ENCODE data around the gene SORCS3.

SORCS3 gene

DNA sequence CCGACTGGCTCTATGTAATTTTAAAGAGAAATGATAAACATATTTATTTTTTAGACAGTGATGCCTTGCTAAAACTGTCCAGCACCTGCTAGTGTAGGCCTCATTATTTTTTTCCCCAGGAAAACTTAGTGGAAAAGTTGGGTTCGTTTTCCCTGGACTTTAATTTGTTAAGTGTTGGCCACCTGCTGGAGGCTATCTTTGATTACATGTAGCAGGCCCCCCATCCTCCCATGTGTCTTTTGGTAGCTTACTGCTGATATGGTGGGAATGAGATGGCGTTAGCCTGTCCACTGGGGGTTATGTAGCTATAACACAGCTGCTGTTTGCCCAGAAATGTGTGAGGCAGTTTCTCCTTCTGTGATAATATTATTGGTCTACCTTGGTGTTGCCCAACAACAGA, 265.0 kb downstream of the SORCS3 start:
- H3K79me2 ChIP-seq (ENCODE audit: control insufficient read depth, low read length), result no peaks in the 10 kb centered on the region
- H3K27ac ChIP-seq (ENCODE audit: low read depth, low read length), result no peak overlapping the region
- no peaks in the 10 kb centered on the region for H3K36me3 ChIP-seq (ENCODE audit: control insufficient read depth, low read length)
- no peaks in the 10 kb centered on the region for H3F3A ChIP-seq (ENCODE audit: control insufficient read depth, insufficient read depth)
- H3K9me3 ChIP-seq (ENCODE audit: control insufficient read depth, insufficient read depth, low read length), result no peaks in the 10 kb centered on the region
- H3K27me3 ChIP-seq (ENCODE audit: control insufficient read depth, low read length), result peaks cover 16% of the 10 kb centered on the region
- no peaks in the 10 kb centered on the region for H3K9me2 ChIP-seq (replicated peaks; ENCODE audit: control insufficient read depth, low read length)
- H3K4me3 ChIP-seq (ENCODE audit: low read length), result no peak overlapping the region
- H4K20me1 ChIP-seq (ENCODE audit: control insufficient read depth, insufficient read depth, low read depth, low read length), result no peaks in the 10 kb centered on the region
- H3K4me1 ChIP-seq (ENCODE audit: control insufficient read depth, low read length), result no peaks in the 10 kb centered on the region
- no peak overlapping the region for H3K4me2 ChIP-seq (ENCODE audit: low read length)
- TF ChIP-seq, protein P1, sequence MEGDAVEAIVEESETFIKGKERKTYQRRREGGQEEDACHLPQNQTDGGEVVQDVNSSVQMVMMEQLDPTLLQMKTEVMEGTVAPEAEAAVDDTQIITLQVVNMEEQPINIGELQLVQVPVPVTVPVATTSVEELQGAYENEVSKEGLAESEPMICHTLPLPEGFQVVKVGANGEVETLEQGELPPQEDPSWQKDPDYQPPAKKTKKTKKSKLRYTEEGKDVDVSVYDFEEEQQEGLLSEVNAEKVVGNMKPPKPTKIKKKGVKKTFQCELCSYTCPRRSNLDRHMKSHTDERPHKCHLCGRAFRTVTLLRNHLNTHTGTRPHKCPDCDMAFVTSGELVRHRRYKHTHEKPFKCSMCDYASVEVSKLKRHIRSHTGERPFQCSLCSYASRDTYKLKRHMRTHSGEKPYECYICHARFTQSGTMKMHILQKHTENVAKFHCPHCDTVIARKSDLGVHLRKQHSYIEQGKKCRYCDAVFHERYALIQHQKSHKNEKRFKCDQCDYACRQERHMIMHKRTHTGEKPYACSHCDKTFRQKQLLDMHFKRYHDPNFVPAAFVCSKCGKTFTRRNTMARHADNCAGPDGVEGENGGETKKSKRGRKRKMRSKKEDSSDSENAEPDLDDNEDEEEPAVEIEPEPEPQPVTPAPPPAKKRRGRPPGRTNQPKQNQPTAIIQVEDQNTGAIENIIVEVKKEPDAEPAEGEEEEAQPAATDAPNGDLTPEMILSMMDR (IDR thresholded peaks at IDR 0.05; ENCODE audit: low read depth, low read length, poor library complexity, severe bottlenecking), result no peak
- TF ChIP-seq EZH2phosphoT487 (IDR thresholded peaks at IDR 0.05; ENCODE audit: borderline replicate concordance, low read length), result no peak

DNA sequence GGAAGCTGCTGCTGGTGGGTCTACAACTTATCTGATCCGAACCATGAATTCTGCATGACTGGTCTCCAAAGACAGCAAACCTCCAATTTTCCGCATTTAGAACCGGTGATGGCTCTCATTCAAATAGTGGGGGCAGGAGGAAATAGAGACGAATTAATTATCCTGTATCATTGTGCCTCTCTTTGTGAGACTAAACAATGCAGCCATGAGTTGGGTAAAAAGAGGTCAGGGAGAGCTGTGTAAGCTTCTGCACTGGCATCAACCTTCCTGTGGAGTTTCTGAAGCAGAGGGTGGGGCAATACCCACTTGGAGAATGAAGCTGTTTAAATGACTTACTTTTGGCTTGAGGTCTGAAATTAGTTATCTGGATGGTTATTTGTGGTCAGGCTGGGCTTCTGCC, 266.4 kb downstream of the SORCS3 start:
- H3K9me3 ChIP-seq (ENCODE audit: control insufficient read depth, insufficient read depth, low read length), result no peaks in the 10 kb centered on the region
- no peaks in the 10 kb centered on the region for H3K9me2 ChIP-seq (replicated peaks; ENCODE audit: control insufficient read depth, low read length)
- H3K79me2 ChIP-seq (ENCODE audit: control insufficient read depth, low read length), result no peaks in the 10 kb centered on the region
- no peaks in the 10 kb centered on the region for H4K20me1 ChIP-seq (ENCODE audit: control insufficient read depth, insufficient read depth, low read depth, low read length)
- H3F3A ChIP-seq (ENCODE audit: control insufficient read depth, insufficient read depth), result no peaks in the 10 kb centered on the region
- H3K4me1 ChIP-seq (ENCODE audit: control insufficient read depth, low read length), result no peaks in the 10 kb centered on the region
- H3K27ac ChIP-seq (ENCODE audit: low read depth, low read length), result no peak overlapping the region
- H3K27me3 ChIP-seq (ENCODE audit: control insufficient read depth, low read length), result peaks cover 16% of the 10 kb centered on the region
- no peaks in the 10 kb centered on the region for H3K36me3 ChIP-seq (ENCODE audit: control insufficient read depth, low read length)
- H3K4me3 ChIP-seq (ENCODE audit: low read length), result no peak overlapping the region
- TF ChIP-seq EZH2phosphoT487 (IDR thresholded peaks at IDR 0.05; ENCODE audit: borderline replicate concordance, low read length), result no peak
- TF ChIP-seq, protein P1 (IDR thresholded peaks at IDR 0.05; ENCODE audit: low read depth, low read length, poor library complexity, severe bottlenecking), result no peak
- H3K4me2 ChIP-seq (ENCODE audit: low read length), result no peak overlapping the region

DNA sequence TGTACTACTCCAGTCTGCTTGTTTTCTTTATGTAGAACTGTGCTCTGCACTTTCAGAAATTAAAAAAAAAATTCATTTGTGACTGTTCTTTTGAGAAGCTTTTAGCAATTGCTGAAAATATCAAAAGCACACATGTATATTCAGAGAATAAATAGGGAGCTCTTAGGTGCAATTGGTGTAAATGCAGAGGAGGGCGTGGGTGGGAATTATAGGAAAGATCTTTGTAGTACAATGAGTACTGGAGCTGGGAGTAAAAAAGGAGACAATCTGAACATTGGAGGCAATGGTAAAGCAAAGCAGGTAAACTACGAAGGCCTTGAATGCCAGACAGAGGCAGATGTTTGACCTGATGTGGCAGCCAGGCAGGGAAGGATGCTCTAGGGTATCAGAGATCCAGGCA, 267.5 kb downstream of the SORCS3 start:
- Histone ChIP-seq H3K36me3 (ENCODE audit: control insufficient read depth, low read length) (no peaks in the 10 kb centered on the region), H4K20me1 (ENCODE audit: control insufficient read depth, insufficient read depth, low read depth, low read length) (no peaks in the 10 kb centered on the region), H3K9me2 (replicated peaks; ENCODE audit: control insufficient read depth, low read length) (no peaks in the 10 kb centered on the region), H3K27me3 (ENCODE audit: control insufficient read depth, low read length) (peaks cover 16% of the 10 kb centered on the region), H3F3A (ENCODE audit: control insufficient read depth, insufficient read depth) (no peaks in the 10 kb centered on the region), H3K4me1 (ENCODE audit: control insufficient read depth, low read length) (no peaks in the 10 kb centered on the region), H3K79me2 (ENCODE audit: control insufficient read depth, low read length) (no peaks in the 10 kb centered on the region), H3K27ac (ENCODE audit: low read depth, low read length) (no peak overlapping the region), H3K4me3 (ENCODE audit: low read length) (no peak overlapping the region), H3K4me2 (ENCODE audit: low read length) (no peak overlapping the region), H3K9me3 (ENCODE audit: control insufficient read depth, insufficient read depth, low read length) (no peaks in the 10 kb centered on the region)
- TF ChIP-seq EZH2phosphoT487 (IDR thresholded peaks at IDR 0.05; ENCODE audit: borderline replicate concordance, low read length), result no peak

DNA sequence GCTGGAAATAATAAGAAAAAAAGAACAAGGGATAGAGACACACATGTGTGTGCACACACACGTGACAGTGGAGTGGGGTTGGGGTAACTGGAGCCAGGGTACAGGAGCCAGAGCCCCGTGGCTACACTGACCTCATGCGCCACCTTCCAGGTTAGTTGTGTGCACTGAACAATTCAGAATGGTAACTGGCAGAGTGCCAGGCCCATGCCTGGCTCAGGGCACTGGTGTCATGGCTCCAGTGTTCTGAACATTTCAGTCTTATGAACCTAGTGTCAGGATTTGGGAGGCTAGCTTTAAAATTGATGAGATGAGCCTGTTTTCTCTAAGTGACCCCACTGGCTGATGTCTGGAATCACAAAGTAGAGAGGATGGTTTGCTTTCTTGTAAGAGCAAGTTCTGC, 269.6 kb downstream of the SORCS3 start:
- Histone ChIP-seq H3K27me3 (ENCODE audit: control insufficient read depth, low read length) (peaks cover 9% of the 10 kb centered on the region; the same call in 1 of the 2 replicates), H3K4me2 (ENCODE audit: low read length) (no peak overlapping the region), H3K27ac (ENCODE audit: low read depth, low read length) (no peak overlapping the region), H3K4me3 (ENCODE audit: low read length) (no peak overlapping the region), H3K9me2 (replicated peaks; ENCODE audit: control insufficient read depth, low read length) (no peaks in the 10 kb centered on the region), H4K20me1 (ENCODE audit: control insufficient read depth, insufficient read depth, low read depth, low read length) (no peaks in the 10 kb centered on the region), H3K36me3 (ENCODE audit: control insufficient read depth, low read length) (no peaks in the 10 kb centered on the region), H3F3A (ENCODE audit: control insufficient read depth, insufficient read depth) (no peaks in the 10 kb centered on the region), H3K9me3 (ENCODE audit: control insufficient read depth, insufficient read depth, low read length) (no peaks in the 10 kb centered on the region), H3K79me2 (ENCODE audit: control insufficient read depth, low read length) (no peaks in the 10 kb centered on the region), H3K4me1 (ENCODE audit: control insufficient read depth, low read length) (no peaks in the 10 kb centered on the region)
- TF ChIP-seq, protein P1 (IDR thresholded peaks at IDR 0.05; ENCODE audit: low read depth, low read length, poor library complexity, severe bottlenecking), result no peak
- no peak for TF ChIP-seq EZH2phosphoT487 (IDR thresholded peaks at IDR 0.05; ENCODE audit: borderline replicate concordance, low read length)
